AG09319 (cell line): Measurements from ENCODE around the gene INSM1.

ENCODE experiments used
- DNase-seq: peaks from one replicate; pipeline ENCODE4 v3.0.0-alpha.2; 2010; ENCODE audit warnings: low read depth; ENCODE audit errors: extremely low read depth
- CTCF ChIP-seq: IDR thresholded peaks from 2 replicates; pipeline ENCODE4 v1.5.1; 2011; ENCODE audit warnings: low read depth, mild to moderate bottlenecking, inconsistent platforms, low read length, moderate library complexity

Gene INSM1

GRCh38 chr20:20329564-20329963, 38.3 kb upstream of the INSM1 start:
- no peak for TF ChIP-seq CTCF
- DNase-seq = no peak

- no peak for TF ChIP-seq CTCF
- DNase-seq = no peak
Measured at GRCh38 chr20:20331156-20331555, 36.7 kb upstream of the INSM1 start.

- TF ChIP-seq CTCF = no peak
- no peak for DNase-seq
Measured at GRCh38 chr20:20331817-20332216, 36.1 kb upstream of the INSM1 start.

GRCh38 chr20:20333866-20334265, 34.0 kb upstream of the INSM1 start:
- DNase-seq = no peak
- no peak for TF ChIP-seq CTCF

GRCh38 chr20:20334489-20334888, 33.4 kb upstream of the INSM1 start:
- DNase-seq = no peak
- no peak for TF ChIP-seq CTCF

GRCh38 chr20:20338133-20338730, 29.7 kb upstream of the INSM1 start:
- TF ChIP-seq CTCF = no peak

GRCh38 chr20:20340443-20340842, 27.5 kb upstream of the INSM1 start:
- DNase-seq = no peak
- no peak for TF ChIP-seq CTCF

More at GRCh38 chr20:20338133-20338730, 29.7 kb upstream of the INSM1 start:
- DNase-seq = no peak
